HUDEP-2 (cell line): ENCODE data around the gene UQCRQ.

Experiments
- DNase-seq, 76 experiments: peaks; one replicate each; lab custom pipeline; 2025; ENCODE audit not compliant: unreplicated experiment in 76 of 76; lab: John Stamatoyannopoulos, UW

The UQCRQ gene

GRCh38 chr5:132866342-132867045 is at the start of gene UQCRQ, which contains the start of gene GDF9:
TSS of gene UQCRQ (plus strand) at chr5:132866642. CDS start at chr5:132866882, 240 bp downstream.
TSS of gene GDF9 (minus strand) at chr5:132866469. CDS start at chr5:132864533, 1,936 bp downstream.
- peak; percentile 21 to 99 (median 95) for DNase-seq

- DNase-seq: no peak
These were observed 49.4 kb upstream of the UQCRQ start for GRCh38 chr5:132817011-132817410.

GRCh38 chr5:132819468-132819867 is 47.0 kb upstream of the UQCRQ start:
- no peak for DNase-seq

- DNase-seq: peak in 74 of 76 experiments; percentile 28 to 93 (median 84)
These were observed 46.2 kb upstream of the UQCRQ start for GRCh38 chr5:132820162-132820754.

GRCh38 chr5:132821350-132821749 is 45.1 kb upstream of the UQCRQ start:
- no peak for DNase-seq

- no peak for DNase-seq
These were observed 44.7 kb upstream of the UQCRQ start for GRCh38 chr5:132821791-132822190.

GRCh38 chr5:132822650-132823480 is 43.6 kb upstream of the UQCRQ start:
- DNase-seq: peak in 9 of 76 experiments; percentile 6 to 39 (median 28)

GRCh38 chr5:132823481-132824050 is 42.9 kb upstream of the UQCRQ start:
- peak in 1 of 76 experiments; percentile 19 for DNase-seq

- no peak for DNase-seq
These were observed 42.0 kb upstream of the UQCRQ start for GRCh38 chr5:132824426-132824825.

GRCh38 chr5:132825033-132825833 is 41.2 kb upstream of the UQCRQ start:
- no peak for DNase-seq

- DNase-seq: no peak
These were observed 40.5 kb upstream of the UQCRQ start for GRCh38 chr5:132825834-132826391.

GRCh38 chr5:132826424-132827082 is 39.9 kb upstream of the UQCRQ start:
- DNase-seq: no peak

GRCh38 chr5:132827943-132828673 is 38.3 kb upstream of the UQCRQ start:
- no peak for DNase-seq

GRCh38 chr5:132828846-132829494 is 37.5 kb upstream of the UQCRQ start:
- no peak for DNase-seq

- peak in 54 of 76 experiments; percentile 5 to 67 (median 46) for DNase-seq
These were observed 36.6 kb upstream of the UQCRQ start for GRCh38 chr5:132829742-132830435.

- peak in 11 of 76 experiments; percentile 3 to 48 (median 19) for DNase-seq
These were observed 35.9 kb upstream of the UQCRQ start, which contains the start of gene SHROOM1 for GRCh38 chr5:132830436-132831094. TSS of gene SHROOM1 (minus strand) at chr5:132830647. CDS start at chr5:132826140, 4,507 bp downstream.
